Endothelial cell of umbilical vein (primary cell): ENCODE measurements around the gene CRELD2. TPM values are rescaled to one million over a fixed set of nuclear protein-coding genes. Genes with fewer than 3 reads are reported as not detected.

Experiments
- BruUV-seq: library from RNA; stranded (reverse); fragments of 400-500 nt; replicated peaks from 2 replicates; lab custom pipeline; 2021; lab: Mats Ljungman, UMichigan
- CTCF ChIA-PET: fragments of 300-600, 350-600 bp; sonication (Branson Sonifier 250); formaldehyde crosslinking; loops from one replicate; lab custom pipeline; 2021; ENCODE audit warnings: antibody characterized with exemption, inconsistent platforms; lab: Charles Lee
- POLR2A ChIA-PET: fragments of 300-600, 350-600 bp; sonication (Branson Sonifier 250); formaldehyde crosslinking; loops from one replicate; lab custom pipeline; 2021; ENCODE audit warnings: antibody characterized with exemption, inconsistent platforms; lab: Charles Lee
- DNase-seq: peaks from one replicate; pipeline ENCODE4 v3.0.0-alpha.2; 2011; ENCODE audit warnings: low read depth, low spot score
- FAIRE-seq: peaks from 2 replicates; lab custom pipeline; 2011; peaks lifted over from hg19 to GRCh38; lab: Jason Lieb, UNC
- H2AFZ ChIP-seq: 2 replicates; pipeline ENCODE4 v1.6.0; 2012; ENCODE audit warnings: low read depth, low read length, control low read depth, inconsistent platforms
- H3K27ac ChIP-seq: 2 replicates; pipeline ENCODE4 v1.5.1; 2011; ENCODE audit warnings: low read depth, mild to moderate bottlenecking, control low read depth, low read length, moderate library complexity; ENCODE audit not compliant: insufficient read depth
- H3K27me3 ChIP-seq, 2 experiments: 2 replicates each; pipeline versions ENCODE4 v1.6.0 to v1.6.1; 2011; ENCODE audit warnings: low read length in 2 of 2, mixed read lengths in 1 of 2; ENCODE audit not compliant: control insufficient read depth in 2 of 2, insufficient read depth in 2 of 2
- H3K36me3 ChIP-seq, 2 experiments: 2 replicates in 1 of 2; 3 replicates in 1 of 2; pipeline ENCODE4 v1.5.1; 2011; ENCODE audit warnings: low read length in 2 of 2, mild to moderate bottlenecking in 1 of 2, moderate library complexity in 1 of 2; ENCODE audit not compliant: control insufficient read depth in 2 of 2, insufficient read depth in 2 of 2; ENCODE audit errors: extremely low read depth in 1 of 2
- H3K4me1 ChIP-seq: 3 replicates; pipeline ENCODE4 v1.5.1; 2011; ENCODE audit warnings: mild to moderate bottlenecking, low read length; ENCODE audit not compliant: control insufficient read depth, insufficient read depth; ENCODE audit errors: extremely low read depth
- H3K4me2 ChIP-seq: 2 replicates; pipeline ENCODE4 v1.6.1; 2011; ENCODE audit warnings: low read length, control low read depth, mixed read lengths; ENCODE audit not compliant: insufficient read depth
- H3K4me3 ChIP-seq, 3 experiments: fragments of 200-600 bp in 1 of 3; sonication (generic), shearing (Covaris generic) in 1 of 3; replicated peaks in 1 of 3; 2 replicates each; pipeline ENCODE4 v1.5.1; 2011 to 2016; ENCODE audit warnings: control low read depth in 3 of 3, low read length in 3 of 3, mild to moderate bottlenecking in 2 of 3, inconsistent platforms in 1 of 3, low read depth in 1 of 3, moderate library complexity in 1 of 3; ENCODE audit not compliant: insufficient read depth in 1 of 3
- H3K79me2 ChIP-seq: 2 replicates; pipeline ENCODE4 v1.6.0; 2012; ENCODE audit warnings: low read length, inconsistent platforms; ENCODE audit not compliant: control insufficient read depth, insufficient read depth
- H3K9ac ChIP-seq: replicated peaks from 2 replicates; pipeline ENCODE3; 2011; ENCODE audit warnings: low read length, control low read depth; ENCODE audit not compliant: insufficient read depth; ENCODE audit errors: extremely low read depth
- H3K9me1 ChIP-seq: replicated peaks from 3 replicates; pipeline ENCODE4 v1.6.0; 2011; ENCODE audit warnings: mild to moderate bottlenecking, low read length; ENCODE audit not compliant: control insufficient read depth, insufficient read depth; ENCODE audit errors: extremely low read depth
- H3K9me3 ChIP-seq: replicated peaks from 2 replicates; pipeline ENCODE4 v1.5.1; 2012; ENCODE audit warnings: low read length, inconsistent platforms; ENCODE audit not compliant: control insufficient read depth, insufficient read depth
- H4K20me1 ChIP-seq: replicated peaks from 2 replicates; pipeline ENCODE3; 2011; ENCODE audit warnings: mild to moderate bottlenecking, low read length; ENCODE audit not compliant: control insufficient read depth, insufficient read depth; ENCODE audit errors: extremely low read depth
- EZH2 ChIP-seq: IDR thresholded peaks from 2 replicates; pipeline ENCODE4 v1.6.1; 2012; ENCODE audit warnings: borderline replicate concordance, low read depth, mild to moderate bottlenecking, moderate library complexity, low read length, inconsistent platforms; ENCODE audit not compliant: severe bottlenecking
- FOS ChIP-seq: IDR thresholded peaks from 2 replicates; pipeline ENCODE4 v1.6.1; 2011; ENCODE audit warnings: mild to moderate bottlenecking, low read length, moderate library complexity, borderline replicate concordance; ENCODE audit not compliant: insufficient read depth
- GATA2 ChIP-seq: IDR thresholded peaks from 2 replicates; pipeline ENCODE4 v1.7.0; 2011; ENCODE audit warnings: low read depth, mild to moderate bottlenecking, moderate library complexity, mixed read lengths, low read length; ENCODE audit not compliant: insufficient read length, insufficient read depth
- JUN ChIP-seq: IDR thresholded peaks from 2 replicates; pipeline ENCODE4 v1.6.1; 2011; ENCODE audit warnings: borderline replicate concordance, low read depth; ENCODE audit not compliant: insufficient read length, insufficient read depth
- MYC ChIP-seq: IDR thresholded peaks from one replicate; pipeline ENCODE4 v1.6.1; 2011; ENCODE audit warnings: mild to moderate bottlenecking, low read depth, low read length
- POLR2A ChIP-seq: IDR thresholded peaks from 2 replicates; pipeline ENCODE4 v1.6.1; 2012; ENCODE audit warnings: low read depth, mild to moderate bottlenecking, control low read depth, low read length
- POLR2AphosphoS5 ChIP-seq: IDR thresholded peaks from 2 replicates; pipeline ENCODE4 v1.6.1; 2012; ENCODE audit warnings: low read depth, mild to moderate bottlenecking, control low read depth, low read length, moderate library complexity; ENCODE audit not compliant: insufficient read depth
- dilution Hi-C: fragments of 300-500 bp; cut with MboI; formaldehyde crosslinking; loops from one replicate; pipeline ENCODE4 v1.15.0; 2019; ENCODE audit warnings: low sequenced_read_pairs; ENCODE audit not compliant: extremely low pct_ligation_motif_present
- intact Hi-C: fragments of 100-400 bp; cut with micrococcal nuclease; formaldehyde crosslinking; loops from one replicate; pipeline ENCODE4 v1.10.0; 2022
- polyA plus RNA-seq, 4 experiments: library from polyadenylated mRNA; depleted of rRNA in 3 of 4; stranded (reverse) in 3 of 4; unstranded in 1 of 4; fragments of >200 nt; gene quantifications; 2 replicates each; pipeline versions ENCODE4 v1.2.1 to v1.2.3, GENCODE V29; 2011 to 2012; ENCODE audit warnings: missing spikeins in 1 of 4
- total RNA-seq: library from RNA; stranded (reverse); gene quantifications from 2 replicates; pipeline ENCODE4 v1.2.3, GENCODE V29; 2021
- TF ChIP-seq, protein P1 (sequence below), 2 donors: IDR thresholded peaks; 1 replicate in 1 of 2; 2 replicates in 1 of 2; pipeline ENCODE4 v1.5.1; 2011; ENCODE audit warnings: low read length in 2 of 2, mild to moderate bottlenecking in 2 of 2, moderate library complexity in 2 of 2, control low read depth in 1 of 2, inconsistent platforms in 1 of 2, low read depth in 1 of 2; ENCODE audit not compliant: insufficient read depth in 1 of 2; ENCODE audit errors: extremely low read depth in 1 of 2
- TF ChIP-seq, protein P2 (sequence below): IDR thresholded peaks from 2 replicates; pipeline ENCODE4 v1.6.1; 2011; ENCODE audit not compliant: insufficient read depth, insufficient read length

The CRELD2 gene
- total and polyA plus RNA-seq, 2 donors (not counting 3 experiments of a cell fraction or from before 2014, with no cell fraction given): 71.0 to 86.3 TPM

DNA sequence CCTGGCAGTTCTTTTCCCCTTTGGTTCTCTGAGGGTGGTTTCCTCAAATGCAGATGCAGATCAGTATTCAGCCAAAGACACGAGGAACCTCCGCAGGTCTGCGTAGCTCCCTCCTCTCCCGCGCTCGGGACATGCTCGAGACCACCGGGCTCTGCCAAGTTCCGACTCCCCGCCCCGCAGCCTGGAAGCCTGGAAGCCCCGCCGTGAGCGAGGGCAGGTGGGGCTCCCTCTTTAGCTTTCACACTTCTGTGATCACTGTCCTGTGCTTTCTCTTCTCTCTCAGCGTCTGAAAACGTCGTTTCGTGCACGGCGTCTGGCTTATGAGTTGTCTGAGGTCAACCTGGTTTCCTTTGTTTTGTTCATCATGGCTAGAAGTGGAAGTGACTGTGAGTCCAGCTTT is 38.2 kb upstream of the CRELD2 start:
- TF ChIP-seq, protein P1, sequence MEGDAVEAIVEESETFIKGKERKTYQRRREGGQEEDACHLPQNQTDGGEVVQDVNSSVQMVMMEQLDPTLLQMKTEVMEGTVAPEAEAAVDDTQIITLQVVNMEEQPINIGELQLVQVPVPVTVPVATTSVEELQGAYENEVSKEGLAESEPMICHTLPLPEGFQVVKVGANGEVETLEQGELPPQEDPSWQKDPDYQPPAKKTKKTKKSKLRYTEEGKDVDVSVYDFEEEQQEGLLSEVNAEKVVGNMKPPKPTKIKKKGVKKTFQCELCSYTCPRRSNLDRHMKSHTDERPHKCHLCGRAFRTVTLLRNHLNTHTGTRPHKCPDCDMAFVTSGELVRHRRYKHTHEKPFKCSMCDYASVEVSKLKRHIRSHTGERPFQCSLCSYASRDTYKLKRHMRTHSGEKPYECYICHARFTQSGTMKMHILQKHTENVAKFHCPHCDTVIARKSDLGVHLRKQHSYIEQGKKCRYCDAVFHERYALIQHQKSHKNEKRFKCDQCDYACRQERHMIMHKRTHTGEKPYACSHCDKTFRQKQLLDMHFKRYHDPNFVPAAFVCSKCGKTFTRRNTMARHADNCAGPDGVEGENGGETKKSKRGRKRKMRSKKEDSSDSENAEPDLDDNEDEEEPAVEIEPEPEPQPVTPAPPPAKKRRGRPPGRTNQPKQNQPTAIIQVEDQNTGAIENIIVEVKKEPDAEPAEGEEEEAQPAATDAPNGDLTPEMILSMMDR (IDR thresholded peaks at IDR 0.05; ENCODE audit: extremely low read depth in 1 of 2, insufficient read depth in 1 of 2, low read depth in 1 of 2, low read length in 2 of 2): no peak
- TF ChIP-seq JUN: no peak
- TF ChIP-seq POLR2AphosphoS5: no peak
- no peak for TF ChIP-seq FOS
- no peak for TF ChIP-seq GATA2
- no peak for TF ChIP-seq MYC
- TF ChIP-seq, protein P2, sequence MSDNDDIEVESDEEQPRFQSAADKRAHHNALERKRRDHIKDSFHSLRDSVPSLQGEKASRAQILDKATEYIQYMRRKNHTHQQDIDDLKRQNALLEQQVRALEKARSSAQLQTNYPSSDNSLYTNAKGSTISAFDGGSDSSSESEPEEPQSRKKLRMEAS: no peak
- TF ChIP-seq EZH2: no peak
- TF ChIP-seq POLR2A: no peak
- ChIA-PET CTCF (interaction anchor here (0.8 kb wide), 1 partner anchor 113 kb away, joined by 4 read pairs; no protein-coding TSS in a partner anchor), POLR2A (no interaction called here)
- FAIRE-seq: peak; percentile 77
- Histone ChIP-seq H3K4me3 (no peak overlapping the region), H3K27me3 (no peaks in the 10 kb centered on the region), H3K9me1 (no peaks in the 10 kb centered on the region), H3K79me2 (peaks cover 78% of the 10 kb centered on the region), H3K27ac (peak overlapping the region; percentile 81), H3K4me2 (peak overlapping the region; percentile 50), H3K9me3 (no peaks in the 10 kb centered on the region), H4K20me1 (no peaks in the 10 kb centered on the region), H3K9ac (peak overlapping the region; percentile 17), H3K4me1 (peaks cover 13% of the 10 kb centered on the region), H3K36me3 (peaks cover 0 to 6% of the 10 kb centered on the region in 2 experiments), H2AFZ (peak overlapping the region; percentile 26)
- no TSS peak for BruUV-seq
- intact Hi-C loops (loop anchor here (2.0 kb wide), 1 partner anchor 25 kb away; no protein-coding TSS in a partner anchor), dilution Hi-C loops (no loop called here)
- peak; percentile 86 for DNase-seq
